Activated CD8-positive, alpha-beta T cell treated with anti-CD3 and anti-CD28 coated beads for 36 hours (primary cell): ENCODE measurements around the gene SLC4A2. TPM values are rescaled to one million over a fixed set of nuclear protein-coding genes. Genes with fewer than 3 reads are reported as not detected.
"Not testable (repeated sequence)": the region's sequence is repeated elsewhere in the genome, so short reads cannot be mapped to it uniquely, and the experiment has no call there.

Experiments used
- ATAC-seq: fragments of 200-7000 bp; cut with Tn5 transposase; one replicate; pipeline ENCODE4 v1.10.0; 2021; ENCODE audit warnings: mild to moderate bottlenecking, moderate library complexity
- CTCF ChIA-PET: fragments of 350-600 bp; sonication (Branson Sonifier 250); formaldehyde crosslinking; loops from one replicate; lab custom pipeline; 2021; ENCODE audit warnings: antibody characterized with exemption; lab: Charles Lee
- POLR2A ChIA-PET: fragments of 350-600 bp; sonication (Branson Sonifier 250); formaldehyde crosslinking; loops from one replicate; lab custom pipeline; 2021; ENCODE audit warnings: antibody characterized with exemption; lab: Charles Lee
- DNase-seq: peaks from one replicate; pipeline ENCODE4 v3.0.0-alpha.2; 2020
- H3K27ac Mint-ChIP-seq: one replicate; pipeline ENCODE4 v1.8.0; 2021; ENCODE audit warnings: mild to moderate bottlenecking, mixed read lengths
- H3K27me3 Mint-ChIP-seq: one replicate; pipeline ENCODE4 v1.8.0; 2021; ENCODE audit warnings: mixed read lengths
- H3K36me3 Mint-ChIP-seq: one replicate; pipeline ENCODE4 v1.8.0; 2021; ENCODE audit warnings: low read depth, mixed read lengths
- H3K4me1 Mint-ChIP-seq: one replicate; pipeline ENCODE4 v1.8.0; 2021; ENCODE audit warnings: low read depth, mixed read lengths
- H3K4me3 Mint-ChIP-seq: one replicate; pipeline ENCODE4 v1.8.0; 2021; ENCODE audit warnings: mild to moderate bottlenecking, moderate library complexity, mixed read lengths
- H3K9me3 Mint-ChIP-seq: one replicate; pipeline ENCODE4 v1.8.0; 2021; ENCODE audit warnings: mixed read lengths
- CTCF ChIP-seq: fragments of 200-600 bp; IDR thresholded peaks from one replicate; pipeline ENCODE4 v1.8.0; 2022; ENCODE audit warnings: antibody characterized with exemption, mild to moderate bottlenecking
- intact Hi-C: fragments of 100-400 bp; cut with micrococcal nuclease; formaldehyde crosslinking; loops from one replicate; pipeline ENCODE4 v1.10.0; 2022
- total RNA-seq, 2 experiments: library from RNA; stranded (reverse); gene quantifications; one replicate each; pipeline ENCODE4 v1.2.3, GENCODE V29; 2021

Gene SLC4A2
- total RNA-seq, 2 experiments from 2014 or later = 42.7 to 46.1 TPM

GRCh38 chr7:151025924-151026671, 33.3 kb upstream of the SLC4A2 start:
- no peaks in the 10 kb centered on the region for H3K9me3 Mint-ChIP-seq
- intact Hi-C loops = no loop called here
- H3K4me1 Mint-ChIP-seq = peaks cover 17% of the 10 kb centered on the region
- no peak for ATAC-seq
- H3K4me3 Mint-ChIP-seq = no peak overlapping the region
- peaks cover 4% of the 10 kb centered on the region for H3K36me3 Mint-ChIP-seq
- H3K27ac Mint-ChIP-seq = no peak overlapping the region
- no peak for DNase-seq
- CTCF ChIA-PET = interaction anchor here (8.4 kb wide), 1 partner anchor 10 kb away, joined by 73 read pairs; no protein-coding TSS in a partner anchor
- POLR2A ChIA-PET = interaction anchor here (1.0 to 1.5 kb wide), 3 partner anchors 11 to 62 kb away, joined by 3 to 4 read pairs (median 4); no protein-coding TSS in a partner anchor
- TF ChIP-seq CTCF = no peak
- H3K27me3 Mint-ChIP-seq = no peaks in the 10 kb centered on the region

- intact Hi-C loops, H3K9me3 Mint-ChIP-seq, H3K36me3 Mint-ChIP-seq, ATAC-seq, H3K27me3 Mint-ChIP-seq, DNase-seq: not testable (repeated sequence)
- CTCF ChIA-PET = interaction anchor here (1.0 to 8.4 kb wide), 4 partner anchors 11 to 86 kb away, joined by 3 to 73 read pairs (median 16); no protein-coding TSS in a partner anchor
- Mint-ChIP-seq H3K27ac (peak overlapping the region; percentile 95), H3K4me3 (peak overlapping the region; percentile 88), H3K4me1 (peaks cover 17% of the 10 kb centered on the region)
- POLR2A ChIA-PET = interaction anchor here (1.0 to 1.6 kb wide), 4 partner anchors 8 to 63 kb away, joined by 3 to 20 read pairs (median 4); partner anchors contain the start of gene TMUB1
Measured at GRCh38 chr7:151026771-151027727, 32.3 kb upstream of the SLC4A2 start.

- H3K27me3 Mint-ChIP-seq, DNase-seq, H3K36me3 Mint-ChIP-seq, H3K9me3 Mint-ChIP-seq: not testable (repeated sequence)
- ChIA-PET CTCF (interaction anchor here (0.9 to 8.4 kb wide), 11 partner anchors 11 to 85 kb away, joined by 3 to 73 read pairs (median 4); partner anchors contain the start of gene SLC4A2), POLR2A (interaction anchor here (1.2 to 1.9 kb wide), 5 partner anchors 9 to 56 kb away, joined by 3 to 20 read pairs (median 7); partner anchors contain the start of gene TMUB1)
- peak overlapping the region; percentile 95 for H3K27ac Mint-ChIP-seq
- intact Hi-C loops = loop anchor here (2.0 kb wide), 1 partner anchor 31 kb away; the partner anchor contains the start of gene SLC4A2
- H3K4me1 Mint-ChIP-seq = peaks cover 17% of the 10 kb centered on the region
- H3K4me3 Mint-ChIP-seq = peak overlapping the region; percentile 88
- ATAC-seq = peak; percentile 1
Measured at GRCh38 chr7:151027728-151028130, 31.7 kb upstream of the SLC4A2 start.

GRCh38 chr7:151028131-151028947, 31.1 kb upstream of the SLC4A2 start, which contains the start of gene ABCB8:
Gene ABCB8, plus strand, starts transcription at chr7:151028450. Its CDS starts 66 bp downstream, at chr7:151028516.
- DNase-seq = peak; percentile 99
- Mint-ChIP-seq H3K4me3 (peak within 1 kb of the TSS; percentile 88), H3K9me3 (no peaks in the 10 kb centered on the region), H3K27me3 (no peaks in the 10 kb centered on the region), H3K36me3 (peaks cover 4% of the 10 kb centered on the region), H3K4me1 (peaks cover 17% of the 10 kb centered on the region), H3K27ac (peak within 1 kb of the TSS; percentile 95)
- TF ChIP-seq CTCF = peak; percentile 55
- CTCF ChIA-PET = interaction anchor here (0.9 to 8.4 kb wide), 13 partner anchors 10 to 89 kb away, joined by 3 to 73 read pairs (median 4); partner anchors contain the start of gene SLC4A2
- POLR2A ChIA-PET = interaction anchor here (1.2 to 1.9 kb wide), 5 partner anchors 9 to 55 kb away, joined by 3 to 20 read pairs (median 7); partner anchors contain the start of gene TMUB1
- ATAC-seq = peak; percentile 95
- intact Hi-C loops = loop anchor here (2.0 kb wide), 1 partner anchor 30 kb away; the partner anchor contains the start of gene SLC4A2

- intact Hi-C loops = loop anchor here (2.0 kb wide), 1 partner anchor 30 kb away; the partner anchor contains the start of gene SLC4A2
- peak overlapping the region; percentile 95 for H3K27ac Mint-ChIP-seq
Measured at GRCh38 chr7:151028948-151029501, 30.4 kb upstream of the SLC4A2 start.

More at GRCh38 chr7:151028948-151029501, 30.4 kb upstream of the SLC4A2 start:
- peak; percentile 18 for TF ChIP-seq CTCF
- Mint-ChIP-seq H3K4me1 (peaks cover 17% of the 10 kb centered on the region), H3K27me3 (no peaks in the 10 kb centered on the region), H3K9me3 (no peaks in the 10 kb centered on the region), H3K36me3 (peaks cover 4% of the 10 kb centered on the region), H3K4me3 (peak overlapping the region; percentile 88)
- POLR2A ChIA-PET = interaction anchor here (1.2 to 1.9 kb wide), 4 partner anchors 10 to 18 kb away, joined by 4 to 20 read pairs (median 8); no protein-coding TSS in a partner anchor
- CTCF ChIA-PET = interaction anchor here (0.9 to 8.4 kb wide), 7 partner anchors 13 to 88 kb away, joined by 3 to 73 read pairs (median 6); partner anchors contain the start of gene SLC4A2
- DNase-seq (no peak), ATAC-seq (no peak)
